Ascending aorta (tissue), 2 donors: ENCODE measurements around the gene SAAL1. TPM values are rescaled to one million over a fixed set of nuclear protein-coding genes. Genes with fewer than 3 reads are reported as not detected.

Source experiments
- DNase-seq, 2 donors: peaks; one replicate each; pipeline ENCODE4 v3.0.0-alpha.2; 2019; ENCODE audit warnings: low spot score in 2 of 2
- H3K27ac ChIP-seq, 2 donors: fragments of 200-600 bp; sonication (generic); one replicate each; pipeline ENCODE4 v1.5.1; 2016 to 2017; ENCODE audit warnings: mild to moderate bottlenecking in 1 of 2
- H3K27me3 ChIP-seq: fragments of 200-600 bp; sonication (generic); one replicate; pipeline ENCODE4 v1.5.1; 2017
- H3K36me3 ChIP-seq, 2 donors: fragments of 200-600 bp; sonication (generic); one replicate each; pipeline ENCODE4 v1.5.1; 2016
- H3K4me1 ChIP-seq, 2 donors: fragments of 200-600 bp; sonication (generic); one replicate each; pipeline ENCODE4 v1.5.1; 2016 to 2017; ENCODE audit warnings: mild to moderate bottlenecking in 1 of 2
- H3K4me3 ChIP-seq, 2 donors: fragments of 200-600 bp; sonication (generic); one replicate each; pipeline ENCODE4 v1.5.1; 2016 to 2017; ENCODE audit warnings: mild to moderate bottlenecking in 1 of 2
- H3K9me3 ChIP-seq, 2 donors: fragments of 200-600 bp; sonication (generic); one replicate each; pipeline ENCODE4 v1.5.1; 2016
- CTCF ChIP-seq, 3 experiments: fragments of 200-600 bp in 2 of 3; fragments of 450-650 bp in 1 of 3; sonication (generic) in 2 of 3; IDR thresholded peaks; one replicate each; pipeline ENCODE4 v1.5.1; 2016 to 2019; ENCODE audit warnings: antibody characterized with exemption in 3 of 3, mild to moderate bottlenecking in 1 of 3, moderate library complexity in 1 of 3
- intact Hi-C: fragments of 100-400 bp; cut with DNase I; formaldehyde crosslinking; loops from one replicate; pipeline ENCODE4 v1.15.1; 2023
- total RNA-seq: library from RNA; depleted of rRNA; stranded (reverse); fragments of >200 nt; gene quantifications from one replicate; pipeline ENCODE4 v1.1.0, GENCODE V29; 2016

SAAL1 gene
- total RNA-seq: 29.1 TPM

DNA sequence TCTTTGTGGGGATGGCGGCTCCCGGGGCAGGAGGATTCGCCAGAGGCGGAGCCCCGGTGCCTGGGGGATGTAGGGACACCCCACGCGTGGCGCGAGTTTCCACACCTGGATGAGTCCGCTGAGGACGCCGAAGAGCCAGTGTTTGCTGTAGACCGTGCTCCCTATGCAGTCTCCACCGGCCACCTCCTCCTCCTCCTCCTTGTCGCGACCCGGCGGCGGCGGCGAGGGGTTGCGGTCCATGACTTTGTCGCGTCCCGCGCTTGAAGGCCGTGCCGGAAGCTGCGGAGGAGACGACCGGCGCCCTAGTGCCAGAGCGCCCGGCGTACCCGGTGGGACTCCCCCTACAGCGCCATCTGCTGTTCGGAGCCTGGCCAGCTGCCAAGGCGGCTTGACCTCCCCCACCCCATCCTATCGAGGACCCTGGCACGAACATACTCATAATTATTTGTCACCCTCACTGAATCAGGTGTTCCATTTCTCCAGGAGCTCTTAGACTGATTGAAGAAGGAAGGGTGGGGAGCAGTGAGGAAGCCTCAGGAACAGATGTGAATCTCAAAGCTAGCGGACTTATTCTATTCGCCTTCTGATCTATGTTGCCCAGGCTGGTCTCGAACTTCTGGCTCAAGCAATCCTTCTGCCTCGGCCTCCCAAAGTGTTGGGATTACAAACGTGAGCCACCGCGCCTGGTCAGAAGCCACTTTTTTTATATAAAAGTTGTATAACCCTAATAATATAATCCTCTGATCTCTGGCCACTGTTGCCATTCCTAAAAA lies at the start of gene SAAL1:
Gene SAAL1, minus strand, starts transcription at position 281 of the 773 bp plus-strand sequence. Its CDS starts 41 bp downstream, at position 240.
- DNase-seq: peak; percentile 18 to 90

GRCh38 chr11:18151581-18151980 lies 45.7 kb upstream of the SAAL1 start:
- Histone ChIP-seq H3K4me1 (no peaks in the 10 kb centered on the region), H3K4me3 (no peak overlapping the region), H3K27ac (no peak overlapping the region), H3K36me3 (no peaks in the 10 kb centered on the region), H3K27me3 (no peaks in the 10 kb centered on the region), H3K9me3 (no peaks in the 10 kb centered on the region)
- DNase-seq: no peak
- intact Hi-C loops: no loop called here
- TF ChIP-seq CTCF (IDR thresholded peaks at IDR 0.05): no peak

More for the DNA sequence above, at the start of gene SAAL1:
- H3K4me3 ChIP-seq: peak within 1 kb of the TSS; percentile 72 to 92
- intact Hi-C loops: loop anchor here (1.0 to 5.0 kb wide), 3 partner anchors 59 to 114 kb away; partner anchors contain the start of genes SERGEF and TPH1
- no peaks in the 10 kb centered on the region for H3K27me3 ChIP-seq
- TF ChIP-seq CTCF (IDR thresholded peaks at IDR 0.05): peak; percentile 57 to 89 (median 70)
- H3K4me1 ChIP-seq: peaks cover 0 to 5% of the 10 kb centered on the region in 2 donors
- peaks cover 9 to 22% of the 10 kb centered on the region in 2 donors for H3K36me3 ChIP-seq
- H3K9me3 ChIP-seq: no peaks in the 10 kb centered on the region
- peak within 1 kb of the TSS; percentile 42 to 54 for H3K27ac ChIP-seq

DNA sequence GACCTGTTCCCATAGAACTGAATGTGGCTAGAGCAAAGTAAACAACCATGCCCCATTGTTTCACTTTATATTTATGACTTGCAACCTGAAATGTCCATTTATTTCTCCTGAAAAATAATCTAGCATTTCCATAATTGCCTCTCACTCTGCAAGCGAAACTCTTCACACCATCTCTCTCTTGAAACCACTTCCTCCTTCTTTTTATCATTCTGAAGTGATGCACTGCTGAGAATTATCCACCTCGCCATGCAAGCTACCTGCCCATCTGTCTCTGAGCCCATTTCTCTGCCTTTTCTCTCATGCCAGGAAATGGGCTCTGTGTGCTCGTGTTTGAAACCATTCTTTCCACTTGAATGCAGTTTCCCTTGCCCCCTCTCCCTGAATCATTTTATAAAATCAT lies 40.0 kb upstream of the SAAL1 start:
- no peak overlapping the region for H3K4me3 ChIP-seq
- intact Hi-C loops: no loop called here
- no peak overlapping the region for H3K27ac ChIP-seq
- no peaks in the 10 kb centered on the region for H3K4me1 ChIP-seq
- no peaks in the 10 kb centered on the region for H3K36me3 ChIP-seq
- no peak for DNase-seq
- H3K27me3 ChIP-seq: no peaks in the 10 kb centered on the region
- TF ChIP-seq CTCF (IDR thresholded peaks at IDR 0.05): no peak
- no peaks in the 10 kb centered on the region for H3K9me3 ChIP-seq

GRCh38 chr11:18145025-18145424 lies 39.1 kb upstream of the SAAL1 start:
- TF ChIP-seq CTCF (IDR thresholded peaks at IDR 0.05): peak in 1 of 3 experiments; percentile 19
- DNase-seq: no peak
- Histone ChIP-seq H3K27ac (no peak overlapping the region), H3K9me3 (no peaks in the 10 kb centered on the region), H3K4me1 (no peaks in the 10 kb centered on the region), H3K4me3 (no peak overlapping the region), H3K27me3 (no peaks in the 10 kb centered on the region), H3K36me3 (no peaks in the 10 kb centered on the region)
- intact Hi-C loops: no loop called here

GRCh38 chr11:18144243-18144642 lies 38.4 kb upstream of the SAAL1 start:
- Histone ChIP-seq H3K4me3 (no peak overlapping the region), H3K27me3 (no peaks in the 10 kb centered on the region), H3K9me3 (no peaks in the 10 kb centered on the region), H3K27ac (no peak overlapping the region), H3K4me1 (no peaks in the 10 kb centered on the region), H3K36me3 (no peaks in the 10 kb centered on the region)
- DNase-seq: no peak
- TF ChIP-seq CTCF (IDR thresholded peaks at IDR 0.05): no peak
- intact Hi-C loops: no loop called here
